Urinary bladder (tissue), 4 donors: Measurements from ENCODE around the gene CPED1. TPM values are rescaled to one million over a fixed set of nuclear protein-coding genes. Genes with fewer than 3 reads are reported as not detected.
"Not testable (repeated sequence)": the region's sequence is repeated elsewhere in the genome, so short reads cannot be mapped to it uniquely, and the experiment has no call there.

Source experiments
- DNase-seq: peaks from one replicate; pipeline ENCODE4 v3.0.0-alpha.2; 2015; ENCODE audit errors: extremely low spot score
- H3K27ac ChIP-seq: one replicate; pipeline ENCODE4 v1.5.1; 2013; ENCODE audit warnings: low read depth, mild to moderate bottlenecking, moderate library complexity
- H3K36me3 ChIP-seq: one replicate; pipeline ENCODE4 v1.6.1; 2013; ENCODE audit warnings: mild to moderate bottlenecking, moderate library complexity; ENCODE audit not compliant: insufficient read depth
- H3K4me1 ChIP-seq: one replicate; pipeline ENCODE4 v1.6.1; 2013; ENCODE audit warnings: mild to moderate bottlenecking, moderate library complexity; ENCODE audit not compliant: insufficient read depth
- H3K4me3 ChIP-seq: one replicate; pipeline ENCODE4 v1.5.1; 2013; ENCODE audit warnings: low read depth, low read length
- WGBS: extraction: QIAGEN DNeasy Blood & Tissue Kit; methylation state at CpG from one replicate; pipeline ENCODE4 v1.1.7; 2013; 5-methylcytosine and 5-hydroxymethylcytosine counted together
- polyA plus RNA-seq: library from polyadenylated mRNA; stranded (reverse); fragments of 200-250 nt; gene quantifications from one replicate; pipeline ENCODE4 v1.2.3, GENCODE V29; 2013
- total RNA-seq: library from RNA; depleted of rRNA; stranded (reverse); fragments of >200 nt; gene quantifications from one replicate; pipeline ENCODE4 v1.2.3, GENCODE V29; 2014
- donor health status: healthy with polysubstance abuse.
- donor health status: healthy.

CPED1 gene
- total and polyA plus RNA-seq, 2 donors = 33.4 to 78.4 TPM

- not testable (repeated sequence) for H3K27ac ChIP-seq, H3K4me3 ChIP-seq, DNase-seq, H3K36me3 ChIP-seq, H3K4me1 ChIP-seq
- WGBS = 94% methylated on average over 1 of the region's 1 CpG
These were observed 262.9 kb downstream of the CPED1 start for GRCh38 chr7:121251367-121251766.

GRCh38 chr7:121252523-121253235, 264.2 kb downstream of the CPED1 start:
- H3K36me3 ChIP-seq, DNase-seq, H3K4me1 ChIP-seq, H3K4me3 ChIP-seq, H3K27ac ChIP-seq: not testable (repeated sequence)
- 91% methylated on average over 3 of the region's 5 CpGs for WGBS

GRCh38 chr7:121259826-121260225, 271.3 kb downstream of the CPED1 start:
- DNase-seq = no peak
- no peaks in the 10 kb centered on the region for H3K4me1 ChIP-seq
- H3K27ac ChIP-seq = no peak overlapping the region
- no peak overlapping the region for H3K4me3 ChIP-seq
- no peaks in the 10 kb centered on the region for H3K36me3 ChIP-seq
- WGBS = 87% methylated on average over 4 of the region's 4 CpGs

- Histone ChIP-seq H3K4me3 (no peak overlapping the region), H3K27ac (no peak overlapping the region), H3K36me3 (no peaks in the 10 kb centered on the region), H3K4me1 (no peaks in the 10 kb centered on the region)
- 80% methylated on average over 3 of the region's 3 CpGs for whole genome bisulfite sequencing
- no peak for DNase-seq
These were observed 272.8 kb downstream of the CPED1 start for GRCh38 chr7:121261207-121261884.

GRCh38 chr7:121262221-121262620, 273.7 kb downstream of the CPED1 start:
- no peak for DNase-seq
- no peak overlapping the region for H3K27ac ChIP-seq
- H3K4me3 ChIP-seq = no peak overlapping the region
- 79% methylated on average over 1 of the region's 1 CpG for WGBS
- H3K36me3 ChIP-seq = no peaks in the 10 kb centered on the region
- no peaks in the 10 kb centered on the region for H3K4me1 ChIP-seq

GRCh38 chr7:121262969-121263368, 274.5 kb downstream of the CPED1 start:
- no peak for DNase-seq
- no peak overlapping the region for H3K27ac ChIP-seq
- H3K4me1 ChIP-seq = no peaks in the 10 kb centered on the region
- WGBS = 88% methylated on average over 1 of the region's 1 CpG
- no peaks in the 10 kb centered on the region for H3K36me3 ChIP-seq
- no peak overlapping the region for H3K4me3 ChIP-seq

GRCh38 chr7:121266307-121266894, 277.9 kb downstream of the CPED1 start:
- Histone ChIP-seq H3K27ac (no peak overlapping the region), H3K36me3 (no peaks in the 10 kb centered on the region), H3K4me3 (no peak overlapping the region), H3K4me1 (no peaks in the 10 kb centered on the region)
- WGBS = 89% methylated on average over 3 of the region's 3 CpGs
- DNase-seq = no peak

- WGBS = 63% methylated on average over 1 of the region's 1 CpG
- Histone ChIP-seq H3K4me1 (no peaks in the 10 kb centered on the region), H3K4me3 (no peak overlapping the region), H3K36me3 (no peaks in the 10 kb centered on the region), H3K27ac (no peak overlapping the region)
- no peak for DNase-seq
These were observed 279.1 kb downstream of the CPED1 start for GRCh38 chr7:121267612-121268011.

GRCh38 chr7:121269798-121270197, 281.3 kb downstream of the CPED1 start:
- H3K4me3 ChIP-seq = no peak overlapping the region
- no peak overlapping the region for H3K27ac ChIP-seq
- peaks cover 1% of the 10 kb centered on the region for H3K4me1 ChIP-seq
- no peak for DNase-seq
- 94% methylated on average over 3 of the region's 3 CpGs for WGBS
- no peaks in the 10 kb centered on the region for H3K36me3 ChIP-seq

GRCh38 chr7:121271098-121271497, 282.6 kb downstream of the CPED1 start:
- WGBS = 93% methylated on average over 2 of the region's 2 CpGs
- H3K4me1 ChIP-seq = peaks cover 1% of the 10 kb centered on the region
- no peaks in the 10 kb centered on the region for H3K36me3 ChIP-seq
- no peak overlapping the region for H3K4me3 ChIP-seq
- DNase-seq = no peak
- no peak overlapping the region for H3K27ac ChIP-seq

GRCh38 chr7:121271916-121272315, 283.4 kb downstream of the CPED1 start:
- no peaks in the 10 kb centered on the region for H3K36me3 ChIP-seq
- H3K4me3 ChIP-seq = no peak overlapping the region
- H3K27ac ChIP-seq = no peak overlapping the region
- WGBS = 98% methylated on average over 2 of the region's 2 CpGs
- H3K4me1 ChIP-seq = peaks cover 1% of the 10 kb centered on the region
- DNase-seq = no peak

- DNase-seq = no peak
- Histone ChIP-seq H3K36me3 (no peaks in the 10 kb centered on the region), H3K4me3 (no peak overlapping the region), H3K4me1 (peaks cover 1% of the 10 kb centered on the region), H3K27ac (no peak overlapping the region)
- WGBS = 86% methylated on average over 1 of the region's 1 CpG
These were observed 284.2 kb downstream of the CPED1 start for GRCh38 chr7:121272676-121273075.

GRCh38 chr7:121273467-121274167, 285.1 kb downstream of the CPED1 start:
- H3K27ac ChIP-seq = no peak overlapping the region
- no peak overlapping the region for H3K4me3 ChIP-seq
- 52% methylated on average over 2 of the region's 2 CpGs for WGBS
- H3K36me3 ChIP-seq = no peaks in the 10 kb centered on the region
- H3K4me1 ChIP-seq = peaks cover 1% of the 10 kb centered on the region
- DNase-seq = no peak
